Vagina (tissue), 2 donors: ENCODE measurements around the gene BNC1. TPM values are rescaled to one million over a fixed set of nuclear protein-coding genes. Genes with fewer than 3 reads are reported as not detected.
A peak's percentile ranks its signal among the peaks of the same experiment; 100 is the strongest.

ENCODE experiments used
- DNase-seq, 2 donors: peaks; one replicate each; pipeline ENCODE4 v3.0.0-alpha.2; 2017; ENCODE audit errors: extremely low spot score in 2 of 2
- H3K27ac ChIP-seq: fragments of 200-600 bp; sonication (generic); one replicate; pipeline ENCODE4 v1.5.1; 2019
- H3K27me3 ChIP-seq: fragments of 200-600 bp; sonication (generic); one replicate; pipeline ENCODE4 v1.5.1; 2019
- H3K36me3 ChIP-seq, 2 donors: fragments of 200-600 bp; sonication (generic); one replicate each; pipeline ENCODE4 v1.5.1; 2017 to 2019
- H3K4me1 ChIP-seq: fragments of 200-600 bp; sonication (generic); one replicate; pipeline ENCODE4 v1.5.1; 2019
- H3K4me3 ChIP-seq, 2 donors: fragments of 200-600 bp; sonication (generic); 1 replicate in 1 of 2; 2 replicates in 1 of 2; pipeline ENCODE4 v1.5.1; 2016 to 2019
- H3K9me3 ChIP-seq: fragments of 200-600 bp; sonication (generic); one replicate; pipeline ENCODE4 v1.5.1; 2019
- CTCF ChIP-seq, 3 experiments: fragments of 450-650 bp in 2 of 3; fragments of 200-600 bp in 1 of 3; sonication (generic) in 1 of 3; IDR thresholded peaks; one replicate each; pipeline ENCODE4 v1.5.1; 2017 to 2019; ENCODE audit warnings: antibody characterized with exemption in 3 of 3, mild to moderate bottlenecking in 2 of 3, moderate library complexity in 2 of 3
- POLR2A ChIP-seq, 2 donors: fragments of 450-650 bp; IDR thresholded peaks; one replicate each; pipeline ENCODE4 v1.6.1; 2017; ENCODE audit warnings: antibody characterized with exemption in 2 of 2, mild to moderate bottlenecking in 2 of 2, moderate library complexity in 2 of 2
- POLR2AphosphoS5 ChIP-seq, 2 donors: sonication (generic); formaldehyde crosslinking; IDR thresholded peaks; one replicate each; pipeline ENCODE4 v1.9.0; 2017; ENCODE audit warnings: antibody characterized with exemption in 2 of 2, mild to moderate bottlenecking in 2 of 2, low read depth in 1 of 2; ENCODE audit not compliant: insufficient read depth in 1 of 2
- intact Hi-C: fragments of 100-400 bp; cut with DNase I; formaldehyde crosslinking; loops from one replicate; pipeline ENCODE4 v1.15.1; 2023
- total RNA-seq: library from RNA; depleted of rRNA; stranded (reverse); fragments of >200 nt; gene quantifications from one replicate; pipeline ENCODE4 v1.2.3, GENCODE V29; 2016

BNC1 gene
- total RNA-seq, 1 donor from 2014 or later: 18.2 TPM

- Histone ChIP-seq H3K4me1 (peaks cover 14% of the 10 kb centered on the region), H3K36me3 (no peaks in the 10 kb centered on the region), H3K27ac (peak overlapping the region; percentile 91), H3K4me3 (peak overlapping the region; percentile 85 to 88), H3K27me3 (no peaks in the 10 kb centered on the region), H3K9me3 (no peaks in the 10 kb centered on the region)
- intact Hi-C loops: no loop called here
- no peak for TF ChIP-seq CTCF (IDR thresholded peaks at IDR 0.05)
- TF ChIP-seq POLR2A (IDR thresholded peaks at IDR 0.05): no peak
- no peak for DNase-seq
Measured at GRCh38 chr15:83208367-83208661, 76.2 kb downstream of the BNC1 start.

- TF ChIP-seq CTCF (IDR thresholded peaks at IDR 0.05): no peak
- TF ChIP-seq POLR2A (IDR thresholded peaks at IDR 0.05): no peak
- TF ChIP-seq POLR2AphosphoS5 (IDR thresholded peaks at IDR 0.05; ENCODE audit: insufficient read depth in 1 of 2, low read depth in 1 of 2): no peak
- intact Hi-C loops: loop anchor here (2.0 kb wide), 1 partner anchor 141 kb away; the partner anchor contains the start of gene BTBD1
- DNase-seq: no peak
Measured at GRCh38 chr15:83207660-83208366, 76.7 kb downstream of the BNC1 start, which contains the start of gene HDGFL3. HDGFL3 (minus strand) TSS chr15:83207823; CDS start chr15:83207414, 409 bp downstream.

GRCh38 chr15:83207009-83207659, 77.3 kb downstream of the BNC1 start:
- Histone ChIP-seq H3K27me3 (no peaks in the 10 kb centered on the region), H3K4me3 (peak overlapping the region; percentile 85 to 88), H3K9me3 (no peaks in the 10 kb centered on the region), H3K27ac (peak overlapping the region; percentile 91), H3K4me1 (peaks cover 21% of the 10 kb centered on the region), H3K36me3 (no peaks in the 10 kb centered on the region)
- no peak for DNase-seq
- TF ChIP-seq POLR2AphosphoS5 (IDR thresholded peaks at IDR 0.05; ENCODE audit: insufficient read depth in 1 of 2, low read depth in 1 of 2) (peak in 1 of 2 donors; percentile 24), POLR2A (IDR thresholded peaks at IDR 0.05) (no peak)
- intact Hi-C loops: loop anchor here (2.0 kb wide), 1 partner anchor 140 kb away; the partner anchor contains the start of gene BTBD1

More at GRCh38 chr15:83207660-83208366, 76.7 kb downstream of the BNC1 start, which contains the start of gene HDGFL3:
- no peaks in the 10 kb centered on the region for H3K36me3 ChIP-seq
- H3K4me1 ChIP-seq: peaks cover 14% of the 10 kb centered on the region
- H3K4me3 ChIP-seq: peak within 1 kb of the TSS; percentile 85 to 88
- peak within 1 kb of the TSS; percentile 91 for H3K27ac ChIP-seq
- no peaks in the 10 kb centered on the region for H3K9me3 ChIP-seq
- no peaks in the 10 kb centered on the region for H3K27me3 ChIP-seq

GRCh38 chr15:83206526-83207008, 77.9 kb downstream of the BNC1 start:
- Histone ChIP-seq H3K27me3 (no peaks in the 10 kb centered on the region), H3K4me3 (peak overlapping the region; percentile 85 to 88), H3K4me1 (peaks cover 21% of the 10 kb centered on the region), H3K9me3 (no peaks in the 10 kb centered on the region), H3K36me3 (no peaks in the 10 kb centered on the region), H3K27ac (peak overlapping the region; percentile 91)
- intact Hi-C loops: loop anchor here (2.0 kb wide), 1 partner anchor 140 kb away; the partner anchor contains the start of gene BTBD1
- no peak for DNase-seq
- no peak for TF ChIP-seq POLR2AphosphoS5 (IDR thresholded peaks at IDR 0.05; ENCODE audit: insufficient read depth in 1 of 2, low read depth in 1 of 2)

Other genes with a start within 250 kb of the BNC1 start
- 51.3 TPM for gene BTBD1, start 217.4 kb downstream of the BNC1 start, total RNA-seq
- gene TM6SF1, start 177.0 kb downstream of the BNC1 start, total RNA-seq: 3.9 TPM
- 27.7 TPM for gene HDGFL3, start 76.8 kb downstream of the BNC1 start, total RNA-seq
- 3.9 TPM for gene SH3GL3, start 162.7 kb upstream of the BNC1 start, total RNA-seq